Measurements from ENCODE around the gene PLXNC1. TPM values are rescaled to one million over a fixed set of nuclear protein-coding genes. Genes with fewer than 3 reads are reported as not detected.

PLXNC1 gene
- total RNA-seq, 1 experiment from 2014 or later = 0.05 TPM

- no peak for DNase-seq (ENCODE audit: low spot score)
Observed at GRCh38 chr12:94180558-94181296, 32.4 kb downstream of the PLXNC1 start.

- DNase-seq (ENCODE audit: low spot score) = no peak
Observed at GRCh38 chr12:94182986-94183707, 34.8 kb downstream of the PLXNC1 start.

GRCh38 chr12:94183708-94184379 lies 35.5 kb downstream of the PLXNC1 start:
- DNase-seq (ENCODE audit: low spot score) = peak; percentile 6

- no peak for DNase-seq (ENCODE audit: low spot score)
Observed at GRCh38 chr12:94184995-94185719, 36.8 kb downstream of the PLXNC1 start.

GRCh38 chr12:94185801-94186200 lies 37.4 kb downstream of the PLXNC1 start:
- DNase-seq (ENCODE audit: low spot score) = no peak

- no peak for DNase-seq (ENCODE audit: low spot score)
Observed at GRCh38 chr12:94186278-94187241, 38.2 kb downstream of the PLXNC1 start.

GRCh38 chr12:94187361-94187760 lies 39.0 kb downstream of the PLXNC1 start:
- DNase-seq (ENCODE audit: low spot score) = no peak

GRCh38 chr12:94190623-94191022 lies 42.2 kb downstream of the PLXNC1 start:
- DNase-seq (ENCODE audit: low spot score) = no peak

GRCh38 chr12:94191023-94191422 lies 42.6 kb downstream of the PLXNC1 start:
- DNase-seq (ENCODE audit: low spot score) = no peak

GRCh38 chr12:94191811-94192210 lies 43.4 kb downstream of the PLXNC1 start:
- no peak for DNase-seq (ENCODE audit: low spot score)

GRCh38 chr12:94192506-94192905 lies 44.1 kb downstream of the PLXNC1 start:
- DNase-seq (ENCODE audit: low spot score) = no peak

GRCh38 chr12:94193168-94193567 lies 44.8 kb downstream of the PLXNC1 start:
- no peak for DNase-seq (ENCODE audit: low spot score)

GRCh38 chr12:94195483-94195882 lies 47.1 kb downstream of the PLXNC1 start:
- DNase-seq (ENCODE audit: low spot score) = no peak

- no peak for DNase-seq (ENCODE audit: low spot score)
Observed at GRCh38 chr12:94198469-94198868, 50.1 kb downstream of the PLXNC1 start.

- DNase-seq (ENCODE audit: low spot score) = no peak
Observed at GRCh38 chr12:94198872-94199271, 50.5 kb downstream of the PLXNC1 start.

GRCh38 chr12:94200069-94200468 lies 51.7 kb downstream of the PLXNC1 start:
- no peak for DNase-seq (ENCODE audit: low spot score)

GRCh38 chr12:94200695-94201094 lies 52.3 kb downstream of the PLXNC1 start:
- no peak for DNase-seq (ENCODE audit: low spot score)

- DNase-seq (ENCODE audit: low spot score) = no peak
Observed at GRCh38 chr12:94202245-94203180, 54.1 kb downstream of the PLXNC1 start.

- no peak for DNase-seq (ENCODE audit: low spot score)
Observed at GRCh38 chr12:94203181-94203546, 54.8 kb downstream of the PLXNC1 start.

- no peak for DNase-seq (ENCODE audit: low spot score)
Observed at GRCh38 chr12:94203796-94204195, 55.4 kb downstream of the PLXNC1 start.
